22Rv1 (cell line): Measurements from ENCODE around the gene SAMD11.

Experiments used
- ZFX ChIP-seq: fragments of 450-650 bp; IDR thresholded peaks from 2 replicates; pipeline ENCODE4 v1.6.1; 2017; ENCODE audit warnings: antibody characterized with exemption, borderline replicate concordance
- TF ChIP-seq, protein P1 (sequence below): fragments of 450-650 bp; IDR thresholded peaks from 2 replicates; pipeline ENCODE4 v1.5.1; 2017; ENCODE audit warnings: mild to moderate bottlenecking

DNA sequence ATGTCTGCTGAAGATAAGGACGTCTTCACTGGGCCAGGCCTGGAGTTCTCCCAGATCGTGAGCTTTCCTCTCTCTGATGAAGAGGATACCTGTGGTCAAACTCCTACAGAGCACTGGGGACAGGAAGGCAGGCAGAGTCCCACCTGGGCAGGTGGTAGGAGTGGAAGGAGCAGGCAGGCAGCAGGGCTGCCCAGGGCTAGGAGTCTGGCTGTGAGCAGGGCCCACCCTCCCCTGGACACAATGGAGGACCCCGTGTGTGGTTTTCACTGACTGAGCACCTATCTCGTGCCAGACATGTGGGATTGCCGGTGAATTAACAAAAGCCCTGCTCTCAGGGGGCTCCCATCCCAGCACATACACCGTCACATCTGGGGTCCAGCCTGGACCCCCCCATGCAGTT, 4.9 kb upstream of the SAMD11 start:
- TF ChIP-seq, protein P1, sequence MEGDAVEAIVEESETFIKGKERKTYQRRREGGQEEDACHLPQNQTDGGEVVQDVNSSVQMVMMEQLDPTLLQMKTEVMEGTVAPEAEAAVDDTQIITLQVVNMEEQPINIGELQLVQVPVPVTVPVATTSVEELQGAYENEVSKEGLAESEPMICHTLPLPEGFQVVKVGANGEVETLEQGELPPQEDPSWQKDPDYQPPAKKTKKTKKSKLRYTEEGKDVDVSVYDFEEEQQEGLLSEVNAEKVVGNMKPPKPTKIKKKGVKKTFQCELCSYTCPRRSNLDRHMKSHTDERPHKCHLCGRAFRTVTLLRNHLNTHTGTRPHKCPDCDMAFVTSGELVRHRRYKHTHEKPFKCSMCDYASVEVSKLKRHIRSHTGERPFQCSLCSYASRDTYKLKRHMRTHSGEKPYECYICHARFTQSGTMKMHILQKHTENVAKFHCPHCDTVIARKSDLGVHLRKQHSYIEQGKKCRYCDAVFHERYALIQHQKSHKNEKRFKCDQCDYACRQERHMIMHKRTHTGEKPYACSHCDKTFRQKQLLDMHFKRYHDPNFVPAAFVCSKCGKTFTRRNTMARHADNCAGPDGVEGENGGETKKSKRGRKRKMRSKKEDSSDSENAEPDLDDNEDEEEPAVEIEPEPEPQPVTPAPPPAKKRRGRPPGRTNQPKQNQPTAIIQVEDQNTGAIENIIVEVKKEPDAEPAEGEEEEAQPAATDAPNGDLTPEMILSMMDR = no peak
- no peak for TF ChIP-seq ZFX
